Heart left ventricle (tissue), 16 donors: Measurements from ENCODE around the gene SLC1A7. TPM values are rescaled to one million over a fixed set of nuclear protein-coding genes. Genes with fewer than 3 reads are reported as not detected.
A peak's percentile ranks its signal among the peaks of the same experiment; 100 is the strongest.

Experiments used
- ATAC-seq, 4 donors: fragments of 200-7000 bp; cut with Tn5 transposase; one replicate each; pipeline ENCODE4 v1.9.1; 2020 to 2022; ENCODE audit warnings: moderate library complexity in 4 of 4, mild to moderate bottlenecking in 3 of 4, moderate number of reproducible peaks in 1 of 4
- DNase-seq, 5 donors: peaks; one replicate each; pipeline ENCODE4 v3.0.0-alpha.2; 2020
- H3K27ac ChIP-seq, 12 donors: fragments of 200-600 bp; sonication (generic) in 4 of 12; one replicate each; pipeline versions ENCODE4 v1.5.0 to v1.8.0; 2016 to 2022; ENCODE audit warnings: mild to moderate bottlenecking in 2 of 12
- H3K27me3 ChIP-seq, 9 donors: fragments of 200-600 bp; sonication (generic) in 2 of 9; one replicate each; pipeline versions ENCODE4 v1.5.1 to v1.8.0; 2016 to 2022; ENCODE audit warnings: mild to moderate bottlenecking in 3 of 9
- H3K36me3 ChIP-seq, 9 donors: fragments of 200-600 bp; sonication (generic) in 2 of 9; one replicate each; pipeline versions ENCODE4 v1.5.0 to v1.8.0; 2018 to 2022; ENCODE audit warnings: mild to moderate bottlenecking in 2 of 9
- H3K4me1 ChIP-seq, 12 donors: fragments of 200-600 bp; sonication (generic) in 4 of 12; one replicate each; pipeline versions ENCODE4 v1.5.0 to v1.8.0; 2016 to 2022; ENCODE audit warnings: mild to moderate bottlenecking in 3 of 12
- H3K4me3 ChIP-seq, 12 donors: fragments of 200-600 bp; sonication (generic) in 4 of 12; one replicate each; pipeline versions ENCODE4 v1.5.0 to v1.8.0; 2017 to 2022; ENCODE audit warnings: mild to moderate bottlenecking in 9 of 12, moderate library complexity in 4 of 12
- H3K9me3 ChIP-seq, 12 donors: fragments of 200-600 bp; sonication (generic) in 4 of 12; one replicate each; pipeline versions ENCODE4 v1.5.0 to v1.8.0; 2016 to 2022; ENCODE audit warnings: mild to moderate bottlenecking in 1 of 12
- CTCF ChIP-seq, 12 donors: fragments of 200-600 bp; sonication (generic) in 4 of 12; IDR thresholded peaks; one replicate each; pipeline versions ENCODE4 v1.5.0 to v1.8.0; 2018 to 2022; ENCODE audit warnings: antibody characterized with exemption in 12 of 12, mild to moderate bottlenecking in 5 of 12
- POLR2A ChIP-seq, 2 donors: fragments of 450-650 bp; IDR thresholded peaks; one replicate each; pipeline ENCODE4 v1.6.1; 2017; ENCODE audit warnings: antibody characterized with exemption in 2 of 2, mild to moderate bottlenecking in 2 of 2, moderate library complexity in 2 of 2
- WGBS, 4 donors: extraction: QIAGEN DNeasy Blood & Tissue Kit in 2 of 4; methylation state at CpG; one replicate each; pipeline versions ENCODE4 v1.1.5 to v1.1.7; 2013 to 2018; 5-methylcytosine and 5-hydroxymethylcytosine counted together
- intact Hi-C, 10 donors: fragments of 100-400 bp; cut with DNase I; formaldehyde crosslinking; loops; one replicate each; pipeline versions ENCODE4 v1.11.1 to v1.14.2; 2022
- polyA plus RNA-seq, 2 donors: library from polyadenylated mRNA; stranded (reverse); fragments of 200-250 nt; gene quantifications; one replicate each; pipeline ENCODE4 v1.2.3, GENCODE V29; 2013
- total RNA-seq, 9 donors: library from RNA; depleted of rRNA in 2 of 9; stranded (reverse); fragments of >200 nt in 2 of 9; fragmentation: NEBNext Ultra II Directional in 3 of 9; extraction: Animal tissue kit (Norgen Biotek cat#: 25700) in 3 of 9; gene quantifications; one replicate each; pipeline versions ENCODE4 v1.1.0 to v1.2.4, GENCODE V29; 2016 to 2023
- donor health status: ischemic (EF 13 %, LVEDD 7.1; RV severe dilation, severe dysfunction).
- donor health status: healthy with polysubstance abuse.
- donor health status: DM: no; HTN: yes; CAD: no.
- donor health status: DM: no; HTN: no; CAD: no.
- donor health status: ischemic (EF 25% LVEDD 6.9; RV normal size, moderate dysfunction).
- donor health status: ischemic (EF 25% LVEDD 5.7; RV mildly dilated, moderate dysfunction).
- donor health status: healthy.
- donor health status: DM: yes; HTN: yes; CAD: no.
- donor health status: ischemic (EF 35%, LVEDD 5.7; RV mildly dilated, moderate dysfunction).
- donor health status: nonischemic (EF 11% LVEDD 7.7; RV severe dilation, severe dysfunction).
- donor health status: DM: yes; HTN: yes; CAD: no.
- donor health status: PGD.
- donor health status: ischemic (EF 29% LVEDD 5.4; RV normal size, mild dysfunction).
- donor health status: nonischemic (EF 23%, LVEDD 6.1; RV moderate dilation, normal function).

The SLC1A7 gene
- total and polyA plus RNA-seq, 11 donors, result 0.07 to 1.1 (median 0.33) TPM; not detected in 2

GRCh38 chr1:53176452-53177208 lies 34.2 kb upstream of the SLC1A7 start:
- Histone ChIP-seq H3K27ac (peak overlapping the region in 7 of 12 donors; percentile 10 to 61 (median 35)), H3K4me1 (peaks cover 0 to 33% (median 11%) of the 10 kb centered on the region in 12 donors), H3K27me3 (no peaks in the 10 kb centered on the region), H3K4me3 (no peak overlapping the region), H3K36me3 (no peaks in the 10 kb centered on the region), H3K9me3 (no peaks in the 10 kb centered on the region)
- TF ChIP-seq CTCF (IDR thresholded peaks at IDR 0.05) (peak; percentile 12 to 63 (median 40)), POLR2A (IDR thresholded peaks at IDR 0.05) (no peak)
- 58 to 65% (median 60%) methylated on average over 10 of the region's 10 CpGs for WGBS, 4 donors
- ATAC-seq, result peak in 3 of 4 donors; percentile 78 to 83 (median 79)
- intact Hi-C loops, result loop anchor here in 5 of 10 donors (2.0 to 10.0 kb wide), 6 partner anchors 82 to 478 kb away; partner anchors contain the start of genes ECHDC2 (in 2 of the 5), PODN (in 2 of the 5), SCP2 (in 2 of the 5) and COA7 (in 1 of the 5)
- peak in 4 of 5 donors; percentile 44 to 72 (median 60) for DNase-seq

- ATAC-seq (no peak), DNase-seq (no peak)
- Histone ChIP-seq H3K36me3 (no peaks in the 10 kb centered on the region), H3K27me3 (no peaks in the 10 kb centered on the region), H3K9me3 (no peaks in the 10 kb centered on the region), H3K4me3 (no peak overlapping the region), H3K4me1 (peaks cover 0 to 33% (median 11%) of the 10 kb centered on the region in 12 donors), H3K27ac (peak overlapping the region in 1 of 12 donors; percentile 32)
- no peak for TF ChIP-seq POLR2A (IDR thresholded peaks at IDR 0.05)
- no peak for TF ChIP-seq CTCF (IDR thresholded peaks at IDR 0.05)
- WGBS, 4 donors, result 74 to 77% (median 75%) methylated on average over 10 of the region's 10 CpGs
- intact Hi-C loops, result loop anchor here in 3 of 10 donors (5.0 to 10.0 kb wide), 4 partner anchors 80 to 250 kb away; partner anchors contain the start of genes ECHDC2 (in 2 of the 3), PODN (in 2 of the 3) and SCP2 (in 2 of the 3)
Observed at GRCh38 chr1:53174971-53175913, 32.8 kb upstream of the SLC1A7 start.

DNA sequence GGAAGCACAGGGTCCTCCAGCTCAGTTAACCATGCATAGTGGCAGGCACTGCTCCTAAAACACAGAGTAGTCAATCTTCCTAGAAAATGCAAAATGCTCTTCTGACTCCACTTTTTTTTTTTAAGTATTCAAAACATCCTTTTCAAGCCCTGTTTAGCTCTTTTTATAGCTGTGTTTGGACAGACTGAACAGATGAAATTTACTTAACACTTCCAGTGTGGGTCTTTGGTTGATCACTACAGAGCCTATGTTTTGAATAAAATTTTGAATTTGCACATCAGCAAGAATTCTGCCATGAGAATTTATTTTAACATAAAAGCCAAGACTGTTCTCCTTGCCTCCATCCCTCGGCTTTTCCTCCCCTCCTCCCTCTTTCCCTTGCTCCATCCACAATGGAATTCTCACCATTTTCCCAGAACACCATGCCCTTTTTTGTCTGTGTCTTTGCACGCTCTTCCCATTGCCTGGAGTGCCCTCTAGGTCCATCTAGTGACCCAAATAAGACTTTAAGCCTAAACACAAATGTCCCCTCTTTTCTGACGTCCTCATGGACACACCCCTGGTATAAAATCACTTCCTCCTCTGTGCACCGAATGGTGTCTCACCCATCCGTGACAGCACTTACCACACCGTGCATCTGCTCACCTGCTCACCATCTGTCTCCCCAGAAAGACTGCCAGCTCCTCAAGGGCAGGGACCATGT lies 30.1 kb upstream of the SLC1A7 start:
- TF ChIP-seq POLR2A (IDR thresholded peaks at IDR 0.05), result no peak
- peak in 7 of 12 donors; percentile 11 to 43 (median 35) for TF ChIP-seq CTCF (IDR thresholded peaks at IDR 0.05)
- DNase-seq (no peak), ATAC-seq (peak; percentile 28 to 47 (median 40))
- Histone ChIP-seq H3K4me3 (no peak overlapping the region), H3K36me3 (no peaks in the 10 kb centered on the region), H3K4me1 (peaks cover 0 to 32% (median 11%) of the 10 kb centered on the region in 12 donors), H3K27me3 (no peaks in the 10 kb centered on the region), H3K27ac (peak overlapping the region in 2 of 12 donors; percentile 13 to 30), H3K9me3 (no peaks in the 10 kb centered on the region)
- intact Hi-C loops, result loop anchor here in 2 of 10 donors (10.0 kb wide), 3 partner anchors 78 to 248 kb away; partner anchors contain the start of genes ECHDC2 (in 2 of the 2), SCP2 (in 2 of the 2) and PODN (in 1 of the 2)
- 32 to 43% (median 37%) methylated on average over 6 of the region's 6 CpGs for WGBS, 4 donors
